Heart right ventricle (tissue), 16 donors: ENCODE data around the gene CCDC188. TPM values are rescaled to one million over a fixed set of nuclear protein-coding genes. Genes with fewer than 3 reads are reported as not detected.

Source experiments
- ATAC-seq, 8 donors: fragments of 200-7000 bp; cut with Tn5 transposase; one replicate each; pipeline ENCODE4 v1.9.1; 2020; ENCODE audit warnings: mild to moderate bottlenecking in 8 of 8, moderate library complexity in 8 of 8, moderate number of reproducible peaks in 1 of 8
- DNase-seq, 2 donors: peaks; one replicate each; pipeline ENCODE4 v3.0.0-alpha.2; 2020
- H3K27ac ChIP-seq, 10 donors: fragments of 200-600 bp; sonication (generic) in 2 of 10; one replicate each; pipeline versions ENCODE4 v1.5.0 to v1.8.0; 2020 to 2022; ENCODE audit warnings: mild to moderate bottlenecking in 3 of 10
- H3K27me3 ChIP-seq, 7 donors: fragments of 200-600 bp; one replicate each; pipeline ENCODE4 v1.8.0; 2021 to 2022; ENCODE audit warnings: mild to moderate bottlenecking in 2 of 7
- H3K36me3 ChIP-seq, 9 donors: fragments of 200-600 bp; sonication (generic) in 1 of 9; one replicate each; pipeline versions ENCODE4 v1.5.0 to v1.8.0; 2020 to 2022; ENCODE audit warnings: mild to moderate bottlenecking in 2 of 9
- H3K4me1 ChIP-seq, 9 donors: fragments of 200-600 bp; sonication (generic) in 1 of 9; one replicate each; pipeline versions ENCODE4 v1.5.0 to v1.8.0; 2020 to 2022; ENCODE audit warnings: mild to moderate bottlenecking in 4 of 9
- H3K4me3 ChIP-seq, 10 donors: fragments of 200-600 bp; sonication (generic) in 2 of 10; one replicate each; pipeline versions ENCODE4 v1.5.0 to v1.8.0; 2020 to 2022; ENCODE audit warnings: mild to moderate bottlenecking in 7 of 10, moderate library complexity in 2 of 10
- H3K9me3 ChIP-seq, 11 donors: fragments of 200-600 bp in 10 of 11; sonication (generic) in 2 of 11; one replicate each; pipeline versions ENCODE4 v1.5.0 to v1.8.0; 2013 to 2022; ENCODE audit warnings: mild to moderate bottlenecking in 2 of 11, control low read depth in 1 of 11, moderate library complexity in 1 of 11
- WGBS, 2 donors: extraction: QIAGEN DNeasy Blood & Tissue Kit; methylation state at CpG; one replicate each; pipeline ENCODE4 v1.1.7; 2013; ENCODE audit warnings: inconsistent platforms in 1 of 2; 5-methylcytosine and 5-hydroxymethylcytosine counted together
- intact Hi-C, 10 donors: fragments of 100-400 bp; cut with DNase I; formaldehyde crosslinking; loops; one replicate each; pipeline versions ENCODE4 v1.11.1 to v1.14.2; 2022
- polyA plus RNA-seq, 2 donors: library from polyadenylated mRNA; stranded (reverse); fragments of 200-250 nt; gene quantifications; one replicate each; pipeline ENCODE4 v1.2.3, GENCODE V29; 2013
- total RNA-seq, 10 donors: library from RNA; stranded (reverse); fragmentation: NEBNext Ultra II Directional in 3 of 10; extraction: Animal tissue kit (Norgen Biotek cat#: 25700) in 3 of 10; gene quantifications; one replicate each; pipeline versions ENCODE4 v1.2.1 to v1.2.4, GENCODE V29; 2021 to 2023
- TF ChIP-seq, protein P1 (sequence below), 9 donors: fragments of 200-600 bp; sonication (generic) in 2 of 9; IDR thresholded peaks; one replicate each; pipeline versions ENCODE4 v1.5.0 to v1.8.0; 2021 to 2022; ENCODE audit warnings: antibody characterized with exemption in 9 of 9, mild to moderate bottlenecking in 5 of 9, moderate library complexity in 1 of 9
- donor health status: Arrhythmogenic right ventricular cardiomyopathy.
- donor health status: ischemic (EF 13 %, LVEDD 7.1; RV severe dilation, severe dysfunction).
- donor health status: healthy with polysubstance abuse.
- donor health status: DM: no; HTN: yes; CAD: no.
- donor health status: DM: no; HTN: no; CAD: no.
- donor health status: ischemic (EF 25% LVEDD 6.9; RV normal size, moderate dysfunction).
- donor health status: ischemic (EF 25% LVEDD 5.7; RV mildly dilated, moderate dysfunction).
- donor health status: healthy.
- donor health status: DM: yes; HTN: yes; CAD: no.
- donor health status: Ischemic cardiomyopathy.
- donor health status: ischemic (EF 35%, LVEDD 5.7; RV mildly dilated, moderate dysfunction).
- donor health status: nonischemic (EF 11% LVEDD 7.7; RV severe dilation, severe dysfunction).
- donor health status: DM: yes; HTN: yes; CAD: no.
- donor health status: PGD.
- donor health status: ischemic (EF 29% LVEDD 5.4; RV normal size, mild dysfunction).
- donor health status: nonischemic (EF 23%, LVEDD 6.1; RV moderate dilation, normal function).

The CCDC188 gene
- total and polyA plus RNA-seq, 12 donors: 0.15 to 2.3 (median 0.51) TPM; not detected in 3

DNA sequence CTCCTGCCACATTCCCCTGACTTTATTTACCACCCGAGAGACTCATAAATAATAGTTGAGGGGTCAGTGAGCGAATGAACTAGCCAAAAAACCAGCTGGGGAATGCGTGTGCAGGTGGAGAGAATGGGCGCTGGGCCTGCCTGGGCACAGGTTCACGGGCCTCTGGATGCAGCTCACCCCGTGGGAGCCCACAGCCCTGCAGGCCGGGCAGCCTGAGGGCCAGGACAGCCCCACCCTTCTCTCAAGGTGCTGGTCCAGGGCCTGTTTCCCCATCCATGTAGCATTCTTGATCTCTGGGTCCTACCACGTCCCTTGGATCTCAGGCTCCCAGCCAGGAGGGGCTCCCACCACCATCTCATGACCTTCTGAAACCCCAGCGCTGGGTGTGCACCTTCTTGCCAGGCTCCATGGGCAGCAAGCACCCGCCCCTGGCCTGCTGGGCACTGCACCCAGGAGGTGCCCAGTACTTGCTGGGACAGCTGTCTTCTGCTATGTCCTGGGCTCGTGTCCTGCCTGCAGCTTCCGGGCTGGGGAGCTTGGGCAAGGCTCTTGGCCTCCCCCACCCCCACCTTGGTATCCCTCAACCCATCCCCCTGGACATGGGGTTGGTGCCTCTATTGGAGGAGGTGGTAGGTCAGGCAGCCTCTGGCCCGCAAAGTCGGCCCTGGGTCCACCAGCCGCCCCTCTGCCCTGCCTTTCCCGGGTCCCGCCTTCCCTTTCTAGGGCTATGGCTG, 43.1 kb upstream of the CCDC188 start:
- Histone ChIP-seq H3K27me3 (no peaks in the 10 kb centered on the region), H3K9me3 (no peaks in the 10 kb centered on the region), H3K4me3 (no peak overlapping the region), H3K4me1 (no peaks in the 10 kb centered on the region), H3K36me3 (no peaks in the 10 kb centered on the region), H3K27ac (no peak overlapping the region)
- TF ChIP-seq, protein P1, sequence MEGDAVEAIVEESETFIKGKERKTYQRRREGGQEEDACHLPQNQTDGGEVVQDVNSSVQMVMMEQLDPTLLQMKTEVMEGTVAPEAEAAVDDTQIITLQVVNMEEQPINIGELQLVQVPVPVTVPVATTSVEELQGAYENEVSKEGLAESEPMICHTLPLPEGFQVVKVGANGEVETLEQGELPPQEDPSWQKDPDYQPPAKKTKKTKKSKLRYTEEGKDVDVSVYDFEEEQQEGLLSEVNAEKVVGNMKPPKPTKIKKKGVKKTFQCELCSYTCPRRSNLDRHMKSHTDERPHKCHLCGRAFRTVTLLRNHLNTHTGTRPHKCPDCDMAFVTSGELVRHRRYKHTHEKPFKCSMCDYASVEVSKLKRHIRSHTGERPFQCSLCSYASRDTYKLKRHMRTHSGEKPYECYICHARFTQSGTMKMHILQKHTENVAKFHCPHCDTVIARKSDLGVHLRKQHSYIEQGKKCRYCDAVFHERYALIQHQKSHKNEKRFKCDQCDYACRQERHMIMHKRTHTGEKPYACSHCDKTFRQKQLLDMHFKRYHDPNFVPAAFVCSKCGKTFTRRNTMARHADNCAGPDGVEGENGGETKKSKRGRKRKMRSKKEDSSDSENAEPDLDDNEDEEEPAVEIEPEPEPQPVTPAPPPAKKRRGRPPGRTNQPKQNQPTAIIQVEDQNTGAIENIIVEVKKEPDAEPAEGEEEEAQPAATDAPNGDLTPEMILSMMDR (IDR thresholded peaks at IDR 0.05): no peak
- WGBS, 2 donors: 87 to 93% methylated on average over 17 of the region's 17 CpGs
- intact Hi-C loops: no loop called here
- no peak for DNase-seq
- ATAC-seq: no peak

DNA sequence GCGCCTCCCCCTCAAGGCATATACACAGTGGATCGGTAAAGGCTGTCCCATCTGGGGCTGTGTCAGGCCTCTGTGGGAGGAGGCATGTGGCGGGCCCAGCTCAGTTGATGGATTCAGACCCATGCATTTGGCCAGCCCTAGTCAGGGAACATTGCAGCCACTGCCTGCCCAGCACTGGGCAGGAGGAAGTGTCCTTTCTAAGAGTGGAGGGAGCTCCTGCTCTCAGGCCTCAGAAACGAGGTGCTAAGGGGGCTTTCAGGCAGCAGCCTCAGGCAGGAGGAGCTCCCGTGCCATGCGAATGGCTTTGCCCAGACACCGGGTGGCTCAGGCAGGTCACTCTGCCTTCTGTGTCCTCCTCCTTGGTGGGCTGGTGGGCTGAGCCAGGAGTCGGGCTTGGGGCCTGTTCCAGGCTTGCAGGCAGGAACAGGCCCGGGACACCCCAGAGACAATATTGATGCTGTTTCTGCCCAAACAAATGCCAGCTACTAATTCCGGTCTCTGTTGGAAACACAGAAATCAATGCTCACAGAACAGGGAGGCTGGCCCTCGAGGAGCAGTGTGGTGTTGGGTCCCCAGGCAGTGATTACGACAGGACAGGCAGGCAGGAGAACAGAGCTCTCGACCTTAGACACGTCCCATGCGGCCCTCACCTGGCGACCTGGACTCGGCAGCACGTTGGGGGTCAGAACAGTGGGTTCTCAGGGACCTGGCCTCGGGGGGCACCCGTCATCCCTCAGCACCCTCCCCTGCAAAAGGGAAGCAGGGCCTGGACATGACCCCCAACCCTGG, 42.3 kb upstream of the CCDC188 start:
- TF ChIP-seq, protein P1 (IDR thresholded peaks at IDR 0.05): no peak
- Histone ChIP-seq H3K27me3 (no peaks in the 10 kb centered on the region), H3K9me3 (no peaks in the 10 kb centered on the region), H3K27ac (no peak overlapping the region), H3K4me1 (no peaks in the 10 kb centered on the region), H3K4me3 (no peak overlapping the region), H3K36me3 (no peaks in the 10 kb centered on the region)
- no peak for ATAC-seq
- intact Hi-C loops: no loop called here
- DNase-seq: no peak
- 87 to 88% methylated on average over 20 of the region's 20 CpGs for WGBS, 2 donors

DNA sequence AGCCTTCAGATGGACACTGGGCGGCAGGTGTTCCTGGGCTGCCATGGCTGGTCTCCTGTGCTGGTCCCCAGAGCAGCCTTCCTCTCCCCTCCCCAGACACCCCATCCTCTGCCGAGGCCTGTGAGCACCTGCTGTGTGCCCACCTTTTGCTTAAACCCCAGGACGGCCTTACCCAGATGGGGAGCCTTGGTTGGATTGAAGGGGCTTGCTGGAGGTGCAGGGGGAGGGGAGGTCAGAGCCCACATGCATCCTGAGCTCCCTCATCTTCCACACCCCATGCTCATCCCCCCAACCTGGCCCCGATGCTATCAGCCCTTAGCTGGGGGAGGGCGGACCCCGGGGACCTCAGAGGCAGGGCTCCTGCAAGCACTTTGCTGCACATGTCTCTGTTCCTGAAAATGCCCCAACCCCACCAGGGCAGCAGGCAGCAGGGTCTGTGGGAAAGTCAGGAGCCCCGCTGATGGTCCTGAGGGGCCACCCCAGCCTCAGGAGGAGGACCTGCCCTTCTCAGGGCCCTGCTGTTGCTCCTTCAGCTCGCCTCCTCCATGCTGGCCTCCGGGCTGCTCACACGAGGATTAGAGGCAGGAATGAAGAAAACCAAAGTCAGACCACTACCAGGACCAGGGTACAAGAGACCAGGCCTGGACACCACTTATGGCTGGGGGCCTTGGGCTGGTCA, 41.6 kb upstream of the CCDC188 start:
- DNase-seq (no peak), ATAC-seq (no peak)
- Histone ChIP-seq H3K9me3 (no peaks in the 10 kb centered on the region), H3K27ac (no peak overlapping the region), H3K4me1 (no peaks in the 10 kb centered on the region), H3K27me3 (no peaks in the 10 kb centered on the region), H3K4me3 (no peak overlapping the region), H3K36me3 (no peaks in the 10 kb centered on the region)
- 80 to 88% methylated on average over 10 of the region's 10 CpGs for WGBS, 2 donors
- TF ChIP-seq, protein P1 (IDR thresholded peaks at IDR 0.05): no peak
- intact Hi-C loops: no loop called here

DNA sequence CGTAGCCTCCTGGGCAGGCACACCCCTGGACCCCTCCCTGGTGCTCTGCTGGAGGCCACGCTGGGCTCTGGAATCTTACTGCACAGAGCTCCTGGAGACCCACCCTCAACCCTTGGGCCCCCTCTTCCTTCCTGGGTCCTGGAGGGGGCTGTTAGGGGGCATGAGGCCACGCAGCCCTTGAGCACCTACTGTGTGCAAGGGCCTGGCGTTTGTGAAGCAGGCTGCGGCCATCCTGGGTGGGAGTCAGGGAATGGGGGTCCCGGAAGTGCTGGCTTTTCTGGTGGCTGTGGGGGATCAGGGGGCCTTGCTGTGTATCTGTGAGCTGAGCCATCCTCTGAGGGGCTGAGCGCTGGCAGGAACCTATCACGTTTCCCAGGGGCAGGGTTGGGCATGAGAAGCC, 40.9 kb upstream of the CCDC188 start:
- Histone ChIP-seq H3K27ac (no peak overlapping the region), H3K9me3 (no peaks in the 10 kb centered on the region), H3K4me1 (no peaks in the 10 kb centered on the region), H3K36me3 (no peaks in the 10 kb centered on the region), H3K4me3 (no peak overlapping the region), H3K27me3 (no peaks in the 10 kb centered on the region)
- 80 to 86% methylated on average over 8 of the region's 8 CpGs for WGBS, 2 donors
- intact Hi-C loops: no loop called here
- TF ChIP-seq, protein P1 (IDR thresholded peaks at IDR 0.05): no peak
- DNase-seq: no peak
- ATAC-seq: no peak
